Stomach (tissue), 9 donors: ENCODE data around the gene CORO7. TPM values are rescaled to one million over a fixed set of nuclear protein-coding genes. Genes with fewer than 3 reads are reported as not detected.

Experiments used
- DNase-seq, 2 donors: peaks; one replicate each; pipeline versions ENCODE4 v3.0.0 to v3.0.0-alpha.2; 2013 to 2019
- H3K27ac ChIP-seq, 5 donors: fragments of 200-600 bp in 4 of 5; sonication (generic) in 4 of 5; one replicate each; pipeline ENCODE4 v1.5.1; 2013 to 2019; ENCODE audit warnings: mild to moderate bottlenecking in 1 of 5, moderate library complexity in 1 of 5
- H3K27me3 ChIP-seq, 3 donors: fragments of 200-600 bp; sonication (generic); one replicate each; pipeline ENCODE4 v1.5.1; 2017 to 2019; ENCODE audit warnings: mixed run types in 1 of 3
- H3K36me3 ChIP-seq, 4 donors: fragments of 200-600 bp; sonication (generic); 1 replicate in 3 of 4; 2 replicates in 1 of 4; pipeline ENCODE4 v1.5.1; 2016 to 2019
- H3K4me1 ChIP-seq, 4 donors: fragments of 200-600 bp; sonication (generic); one replicate each; pipeline ENCODE4 v1.5.1; 2016 to 2019
- H3K4me3 ChIP-seq, 4 donors: fragments of 200-600 bp; sonication (generic) in 3 of 4; one replicate each; pipeline ENCODE4 v1.5.1; 2016 to 2019; ENCODE audit warnings: mild to moderate bottlenecking in 1 of 4
- H3K9me3 ChIP-seq, 4 donors: fragments of 200-600 bp; sonication (generic); one replicate each; pipeline ENCODE4 v1.5.1; 2016 to 2019
- EP300 ChIP-seq: sonication (generic); formaldehyde crosslinking; IDR thresholded peaks from one replicate; pipeline ENCODE4 v1.6.1; 2017; ENCODE audit warnings: antibody characterized with exemption
- POLR2A ChIP-seq, 4 donors: fragments of 450-650 bp; IDR thresholded peaks; one replicate each; pipeline ENCODE4 v1.6.1; 2016; ENCODE audit warnings: antibody characterized with exemption in 4 of 4, control low read depth in 2 of 4, mild to moderate bottlenecking in 1 of 4, moderate library complexity in 1 of 4
- POLR2AphosphoS5 ChIP-seq, 3 donors: sonication (generic); formaldehyde crosslinking; IDR thresholded peaks; one replicate each; pipeline ENCODE4 v1.6.1; 2016; ENCODE audit warnings: antibody characterized with exemption in 3 of 3
- WGBS, 5 donors: extraction: QIAGEN DNeasy Blood & Tissue Kit in 3 of 5; methylation state at CpG; one replicate each; pipeline versions ENCODE4 v1.1.5 to v1.1.7; 2013 to 2018; 5-methylcytosine and 5-hydroxymethylcytosine counted together
- intact Hi-C: fragments of 100-400 bp; cut with DNase I; formaldehyde crosslinking; loops from one replicate; pipeline ENCODE4 v1.15.1; 2023; ENCODE audit warnings: low total_unique reads
- polyA plus RNA-seq, 3 donors: library from polyadenylated mRNA; stranded (reverse); fragments of 200-250 nt; gene quantifications; one replicate each; pipeline ENCODE4 v1.2.3, GENCODE V29; 2013
- total RNA-seq, 5 donors: library from RNA; depleted of rRNA; stranded (reverse); fragments of >200 nt; gene quantifications; one replicate each; pipeline versions ENCODE4 v1.1.0 to v1.2.3, GENCODE V29; 2014 to 2016
- TF ChIP-seq, protein P1 (sequence below), 7 experiments: fragments of 450-650 bp in 4 of 7; fragments of 200-600 bp in 3 of 7; sonication (generic) in 3 of 7; IDR thresholded peaks; one replicate each; pipeline ENCODE4 v1.5.1; 2016 to 2019; ENCODE audit warnings: antibody characterized with exemption in 7 of 7, control low read depth in 2 of 7, mild to moderate bottlenecking in 1 of 7
- donor health status: healthy with polysubstance abuse.
- donor health status: Bipolar disorder and iron deficiency.
- donor health status: healthy.

Gene CORO7
- total and polyA plus RNA-seq, 8 donors = 12.5 to 173 (median 17.3) TPM

DNA sequence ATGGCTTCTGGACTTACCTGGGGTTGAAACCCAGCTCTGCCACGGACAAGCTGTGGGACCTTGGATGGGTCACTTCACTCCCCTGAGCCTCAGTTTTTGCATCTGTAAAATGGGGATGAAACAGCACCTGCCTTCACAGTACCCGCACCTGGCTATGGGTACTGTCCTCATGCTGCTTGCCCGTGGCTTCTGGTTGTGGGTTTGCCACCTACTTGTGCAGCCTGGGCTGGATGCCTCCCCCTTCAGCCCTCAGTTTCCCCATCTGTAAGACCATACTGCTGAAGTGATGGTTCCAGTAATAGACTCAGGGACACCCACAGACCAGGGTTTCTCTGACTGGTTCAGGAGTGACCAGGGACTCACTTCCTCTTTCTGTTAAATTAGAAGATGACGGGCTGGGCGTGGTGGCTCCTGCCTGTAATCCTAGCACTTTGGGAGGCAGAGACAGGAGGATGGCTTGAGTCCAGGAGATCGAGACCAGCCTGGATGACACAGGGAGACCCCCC is 91.1 kb downstream of the CORO7 start:
- H3K4me1 ChIP-seq = peaks cover 69 to 98% (median 85%) of the 10 kb centered on the region in 4 donors
- DNase-seq = peak in 1 of 2 donors; percentile 12
- intact Hi-C loops = loop anchor here (5.0 kb wide), 1 partner anchor 123 kb away; no protein-coding TSS in a partner anchor

DNA sequence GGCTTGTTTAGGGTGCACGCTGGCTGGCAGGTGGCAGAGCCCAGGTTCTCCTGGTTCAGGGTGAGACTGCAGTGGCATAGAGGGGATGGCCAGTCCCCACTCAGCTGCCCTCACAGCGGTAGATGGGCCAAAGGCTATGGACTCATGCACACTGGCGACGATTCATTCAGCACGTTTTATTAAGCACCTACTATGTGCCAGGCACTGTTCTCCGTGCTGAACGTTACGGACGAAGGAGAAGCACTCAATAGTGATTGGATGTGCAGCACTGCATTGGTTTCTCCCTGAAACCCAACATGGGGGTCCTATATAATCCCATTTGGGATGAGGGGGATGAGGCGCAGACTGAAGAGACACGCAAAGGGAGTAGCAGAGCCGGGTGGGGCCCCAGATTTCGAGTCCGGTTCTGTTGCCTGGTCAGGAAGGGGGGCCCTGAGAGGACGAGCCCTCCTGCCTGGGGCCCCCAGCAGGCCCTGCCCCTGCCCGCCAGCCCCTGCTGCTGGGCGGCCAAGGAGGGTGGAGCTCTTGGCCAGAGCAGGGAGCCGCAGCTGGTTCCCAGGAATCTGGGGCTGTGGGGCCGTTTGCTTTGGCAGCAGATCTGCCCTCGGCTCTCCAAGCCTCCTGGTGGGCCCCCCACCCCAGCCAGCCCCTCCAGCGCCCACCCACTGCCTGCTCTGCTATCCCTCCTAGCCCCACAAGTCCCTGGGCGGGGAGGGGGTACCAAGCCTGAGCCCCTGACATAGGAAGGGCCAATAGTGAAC is 91.7 kb downstream of the CORO7 start:
- intact Hi-C loops = loop anchor here (5.0 kb wide), 1 partner anchor 122 kb away; no protein-coding TSS in a partner anchor
- peak overlapping the region; percentile 57 to 89 (median 83) for H3K27ac ChIP-seq
- H3K4me3 ChIP-seq = peak overlapping the region in 1 of 4 donors; percentile 13
- peaks cover 72 to 98% (median 85%) of the 10 kb centered on the region in 4 donors for H3K4me1 ChIP-seq
- TF ChIP-seq EP300 (no peak), POLR2A (IDR thresholded peaks at IDR 0.05) (no peak), POLR2AphosphoS5 (IDR thresholded peaks at IDR 0.05) (no peak)
- TF ChIP-seq, protein P1, sequence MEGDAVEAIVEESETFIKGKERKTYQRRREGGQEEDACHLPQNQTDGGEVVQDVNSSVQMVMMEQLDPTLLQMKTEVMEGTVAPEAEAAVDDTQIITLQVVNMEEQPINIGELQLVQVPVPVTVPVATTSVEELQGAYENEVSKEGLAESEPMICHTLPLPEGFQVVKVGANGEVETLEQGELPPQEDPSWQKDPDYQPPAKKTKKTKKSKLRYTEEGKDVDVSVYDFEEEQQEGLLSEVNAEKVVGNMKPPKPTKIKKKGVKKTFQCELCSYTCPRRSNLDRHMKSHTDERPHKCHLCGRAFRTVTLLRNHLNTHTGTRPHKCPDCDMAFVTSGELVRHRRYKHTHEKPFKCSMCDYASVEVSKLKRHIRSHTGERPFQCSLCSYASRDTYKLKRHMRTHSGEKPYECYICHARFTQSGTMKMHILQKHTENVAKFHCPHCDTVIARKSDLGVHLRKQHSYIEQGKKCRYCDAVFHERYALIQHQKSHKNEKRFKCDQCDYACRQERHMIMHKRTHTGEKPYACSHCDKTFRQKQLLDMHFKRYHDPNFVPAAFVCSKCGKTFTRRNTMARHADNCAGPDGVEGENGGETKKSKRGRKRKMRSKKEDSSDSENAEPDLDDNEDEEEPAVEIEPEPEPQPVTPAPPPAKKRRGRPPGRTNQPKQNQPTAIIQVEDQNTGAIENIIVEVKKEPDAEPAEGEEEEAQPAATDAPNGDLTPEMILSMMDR (IDR thresholded peaks at IDR 0.05) = no peak
- DNase-seq = peak in 1 of 2 donors; percentile 74
- H3K36me3 ChIP-seq = no peaks in the 10 kb centered on the region
- no peaks in the 10 kb centered on the region for H3K9me3 ChIP-seq
- WGBS, 5 donors = 51 to 63% (median 59%) methylated on average over 18 to 22 of the region's 22 CpGs
- peaks cover 0 to 8% (median 0%) of the 10 kb centered on the region in 3 donors for H3K27me3 ChIP-seq

More for the DNA sequence above, 91.1 kb downstream of the CORO7 start:
- H3K27me3 ChIP-seq = peaks cover 0 to 8% (median 0%) of the 10 kb centered on the region in 3 donors
- H3K36me3 ChIP-seq = no peaks in the 10 kb centered on the region
- H3K9me3 ChIP-seq = no peaks in the 10 kb centered on the region
- H3K27ac ChIP-seq = peak overlapping the region in 4 of 5 donors; percentile 83 to 89 (median 83)
- H3K4me3 ChIP-seq = no peak overlapping the region
- TF ChIP-seq POLR2A (IDR thresholded peaks at IDR 0.05) = no peak
- TF ChIP-seq, protein P1 (IDR thresholded peaks at IDR 0.05) = no peak
- 72 to 84% (median 81%) methylated on average over 5 to 6 of the region's 6 CpGs for WGBS, 5 donors

DNA sequence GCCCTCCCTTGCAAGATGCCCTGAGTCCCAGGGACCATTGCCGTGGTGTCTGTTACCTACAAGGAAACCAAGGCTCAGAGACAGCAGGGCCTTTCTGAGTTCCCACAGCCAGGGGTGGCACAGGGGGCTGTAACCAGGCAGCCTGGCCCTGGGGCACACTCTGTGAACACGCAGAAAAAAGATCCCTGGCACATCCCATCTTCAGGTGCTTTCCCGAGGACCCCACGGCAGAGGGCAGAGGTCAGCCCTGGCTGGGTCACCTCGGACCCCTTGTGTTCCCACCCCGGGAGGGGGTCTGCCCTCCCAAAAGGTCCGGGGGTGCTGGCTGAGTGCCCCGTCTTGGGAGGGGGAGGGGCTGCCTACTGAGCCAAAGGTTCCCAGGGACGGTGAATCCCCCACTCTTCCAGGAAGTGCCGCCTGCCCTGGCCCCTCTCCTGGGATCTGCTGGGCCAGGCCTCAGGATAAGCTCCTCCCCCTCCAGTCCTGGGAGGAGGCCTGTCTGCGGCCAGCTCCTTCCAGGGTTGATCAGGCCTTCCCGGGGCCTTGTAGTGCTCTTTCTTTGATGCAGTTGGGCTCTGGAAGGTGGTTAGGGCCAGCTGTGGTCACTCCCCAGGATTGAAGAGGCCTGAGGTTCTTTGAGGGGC is 92.4 kb downstream of the CORO7 start:
- WGBS, 5 donors = 7 to 27% (median 18%) methylated on average over 3 to 12 of the region's 12 CpGs

More for the DNA sequence above, 92.4 kb downstream of the CORO7 start:
- no peak for TF ChIP-seq EP300
- TF ChIP-seq, protein P1 (IDR thresholded peaks at IDR 0.05) = no peak
- TF ChIP-seq POLR2A (IDR thresholded peaks at IDR 0.05) = no peak
- no peak for TF ChIP-seq POLR2AphosphoS5 (IDR thresholded peaks at IDR 0.05)
- intact Hi-C loops = no loop called here
- Histone ChIP-seq H3K27ac (peak overlapping the region; percentile 57 to 89 (median 83)), H3K27me3 (peaks cover 0 to 8% (median 0%) of the 10 kb centered on the region in 3 donors), H3K4me1 (peaks cover 72 to 98% (median 86%) of the 10 kb centered on the region in 4 donors), H3K36me3 (no peaks in the 10 kb centered on the region), H3K9me3 (no peaks in the 10 kb centered on the region), H3K4me3 (peak overlapping the region in 1 of 4 donors; percentile 13)
- peak; percentile 72 to 88 for DNase-seq
